K562 (cell line): ENCODE results near the gene TFF2. TPM values are rescaled to one million over a fixed set of nuclear protein-coding genes. Genes with fewer than 3 reads are reported as not detected.

Experiments
- ATAC-seq: fragments of 200-7000 bp; cut with Tn5 transposase; 3 replicates; pipeline ENCODE4 v1.9.1; 2020; ENCODE audit warnings: moderate library complexity
- BruUV-seq: library from RNA; stranded (reverse); fragments of 400-500 nt; replicated peaks from 2 replicates; lab custom pipeline; 2021; lab: Mats Ljungman, UMichigan
- CTCF ChIA-PET: fragments of 300-600 bp; formaldehyde crosslinking; extraction: SDS; loops from one replicate; lab custom pipeline; 2021; ENCODE audit warnings: low intra/inter-chr PET ratio; lab: Yijun Ruan, JAX
- POLR2A ChIA-PET: fragments of 300-600, 350-650 bp; sonication (Branson Sonifier 250); formaldehyde crosslinking; extraction: SDS; loops from one replicate; lab custom pipeline; 2021; ENCODE audit warnings: antibody characterized with exemption, inconsistent platforms; lab: Yijun Ruan, JAX
- DNase-seq, 4 experiments: peaks; one replicate each; pipeline versions ENCODE4 v3.0.0 to v3.0.0-alpha.2; 2011 to 2018; ENCODE audit warnings: low spot score in 3 of 4, mixed read lengths in 3 of 4; ENCODE audit errors: extremely low read depth in 1 of 4
- FAIRE-seq: peaks from 2 replicates; lab custom pipeline; 2011; peaks lifted over from hg19 to GRCh38; lab: Jason Lieb, UNC
- H2AFZ ChIP-seq: 2 replicates; pipeline ENCODE4 v1.6.0; 2011; ENCODE audit warnings: low read depth, low read length, control low read depth, inconsistent platforms
- H3K27ac ChIP-seq: fragments of 200-600 bp; 3 replicates; pipeline ENCODE4 v1.8.0; 2011; ENCODE audit warnings: low read depth, mild to moderate bottlenecking, control low read depth, inconsistent platforms, low read length, moderate library complexity, mixed read lengths; ENCODE audit errors: extremely low read depth
- H3K27me3 ChIP-seq, 2 experiments: fragments of 300-600 bp in 1 of 2; 2 replicates in 1 of 2; 3 replicates in 1 of 2; pipeline versions ENCODE4 v1.6.0 to v1.8.0; 2011; ENCODE audit warnings: inconsistent platforms in 2 of 2, low read length in 2 of 2, mild to moderate bottlenecking in 1 of 2, mixed read lengths in 1 of 2, moderate library complexity in 1 of 2; ENCODE audit not compliant: control insufficient read depth in 2 of 2, insufficient read depth in 2 of 2
- H3K36me3 ChIP-seq: fragments of 300-600 bp; 3 replicates; pipeline ENCODE4 v1.8.0; 2011; ENCODE audit warnings: mild to moderate bottlenecking, low read length, inconsistent platforms; ENCODE audit not compliant: control insufficient read depth, insufficient read depth
- H3K4me1 ChIP-seq, 2 experiments: fragments of 200-600 bp in 1 of 2; replicated peaks in 1 of 2; 2 replicates in 1 of 2; 3 replicates in 1 of 2; pipeline versions ENCODE4 v1.5.1 to v1.8.0; 2011; ENCODE audit warnings: inconsistent platforms in 2 of 2, low read length in 2 of 2, mild to moderate bottlenecking in 1 of 2, mixed read lengths in 1 of 2, moderate library complexity in 1 of 2; ENCODE audit not compliant: control insufficient read depth in 2 of 2, insufficient read depth in 2 of 2
- H3K4me2 ChIP-seq: 2 replicates; pipeline ENCODE4 v1.6.1; 2011; ENCODE audit warnings: low read length, control low read depth, inconsistent platforms, mixed read lengths; ENCODE audit not compliant: insufficient read depth
- H3K4me3 ChIP-seq: fragments of 200-600 bp; sonication (generic), shearing (Covaris generic); 2 replicates; pipeline ENCODE4 v1.5.1; 2016; ENCODE audit warnings: control low read depth, inconsistent platforms
- H3K79me2 ChIP-seq: fragments of 200-600 bp; 3 replicates; pipeline ENCODE4 v1.8.0; 2011; ENCODE audit warnings: low read length, inconsistent platforms; ENCODE audit not compliant: control insufficient read depth, insufficient read depth
- H3K9ac ChIP-seq, 2 experiments: 2 replicates each; pipeline versions ENCODE4 v1.6.0 to v1.6.1; 2011; ENCODE audit warnings: low read depth in 2 of 2, low read length in 2 of 2, control low read depth in 1 of 2, inconsistent platforms in 1 of 2, mild to moderate bottlenecking in 1 of 2, mixed read lengths in 1 of 2; ENCODE audit not compliant: insufficient read depth in 1 of 2
- H3K9me1 ChIP-seq: one replicate; pipeline ENCODE4 v1.6.0; 2011; ENCODE audit warnings: inconsistent platforms, mild to moderate bottlenecking, low read length, moderate library complexity; ENCODE audit not compliant: control insufficient read depth, insufficient read depth
- H3K9me3 ChIP-seq: replicated peaks from 2 replicates; pipeline ENCODE4 v1.5.1; 2011; ENCODE audit warnings: low read depth, low read length, inconsistent platforms; ENCODE audit not compliant: control insufficient read depth, insufficient read depth
- H4K20me1 ChIP-seq: replicated peaks from 2 replicates; pipeline ENCODE4 v1.6.1; 2011; ENCODE audit warnings: low read length, inconsistent platforms, mixed read lengths; ENCODE audit not compliant: control insufficient read depth, insufficient read depth
- AFF4 ChIP-seq: sonication (generic); formaldehyde crosslinking; IDR thresholded peaks from 2 replicates; pipeline ENCODE4 v1.8.0; 2023; ENCODE audit warnings: mild to moderate bottlenecking, missing genetic modification reagents
- CXXC5 ChIP-seq: fragments of 250-450 bp; sonication (Bioruptor Pico); IDR thresholded peaks from 2 replicates; pipeline ENCODE4 v1.8.0; 2022; ENCODE audit warnings: inconsistent platforms, mild to moderate bottlenecking, moderate library complexity
- EP400 ChIP-seq: fragments of 450-650 bp; IDR thresholded peaks from 2 replicates; pipeline ENCODE4 v1.6.1; 2017; ENCODE audit warnings: antibody characterized with exemption, mild to moderate bottlenecking, moderate library complexity
- JUNB ChIP-seq: fragments of 450-650 bp; formaldehyde crosslinking; conservative IDR thresholded peaks from 2 replicates; pipeline ENCODE4 v1.4.0; 2020; ENCODE audit warnings: mild to moderate bottlenecking
- ZNF282 ChIP-seq: sonication (generic); formaldehyde crosslinking; IDR thresholded peaks from 2 replicates; pipeline ENCODE4 v1.8.1; 2023; ENCODE audit warnings: missing genetic modification reagents
- WGBS: fragments of 100-300 bp; shearing (Covaris generic); methylation state at CpG from one replicate; pipeline ENCODE4 v1.1.6; 2016; ENCODE audit warnings: low coverage, mixed read lengths; ENCODE audit not compliant: insufficient coverage; ENCODE audit errors: missing lambda C conversion rate; 5-methylcytosine and 5-hydroxymethylcytosine counted together
- in situ Hi-C: fragments of 300-500 bp; cut with MboI; formaldehyde crosslinking; loops from 4 replicates; pipeline ENCODE4 v1.15.0; 2018; ENCODE audit warnings: inconsistent platforms, mixed read lengths
- intact Hi-C: fragments of 100-400 bp; cut with micrococcal nuclease; formaldehyde crosslinking; loops from 2 replicates; pipeline ENCODE4 v1.14.2; 2022
- polyA plus RNA-seq, 8 experiments: library from polyadenylated mRNA; depleted of rRNA in 4 of 8; stranded (reverse) in 5 of 8; unstranded in 3 of 8; fragments of >200 nt; fragmentation: Nextera tagmentation in 2 of 8; fragmentation: Illumina TruSeq in 1 of 8; extraction: Ambion mirVana in 2 of 8; extraction: Trizol in 1 of 8; gene quantifications; 2 replicates each; pipeline versions ENCODE4 v1.2.1 to v1.2.3, GENCODE V29; 2011 to 2014; ENCODE audit warnings: inconsistent platforms in 1 of 8, missing spikeins in 1 of 8
- total RNA-seq, 7 experiments: library from RNA; depleted of rRNA in 6 of 7; stranded (reverse); fragments of >200 nt in 6 of 7; fragmentation: Illumina TruSeq in 2 of 7; extraction: Trizol in 2 of 7; gene quantifications; 2 replicates each; pipeline versions ENCODE4 v1.2.1 to v1.2.3, GENCODE V29; 2011 to 2021; ENCODE audit warnings: low replicate concordance in 1 of 7

TFF2 gene
- total and polyA plus RNA-seq, 9 of the 15 experiments (the other 6 are each of a cell fraction or from before 2014, with no cell fraction given) = not detected

- no peaks in the 10 kb centered on the region for H3K9me1 ChIP-seq
- H3K4me2 ChIP-seq = no peak overlapping the region
- no peak overlapping the region for H3K4me3 ChIP-seq
- no TSS peak for BruUV-seq
- H3K4me1 ChIP-seq = peaks cover 0 to 15% of the 10 kb centered on the region in 2 experiments; a peak in 2 of 5 replicates
- intact Hi-C loops = no loop called here
- H4K20me1 ChIP-seq = peaks cover 6% of the 10 kb centered on the region
- H3K9me3 ChIP-seq = no peaks in the 10 kb centered on the region
- H3K27me3 ChIP-seq = peaks cover 51 to 79% of the 10 kb centered on the region in 2 experiments
- 0% methylated on average over 7 of the region's 7 CpGs for WGBS
- POLR2A ChIA-PET = interaction anchor here (0.6 to 0.7 kb wide), 2 partner anchors 22 to 127 kb away, joined by 3 read pairs; no protein-coding TSS in a partner anchor
- in situ Hi-C loops = no loop called here
- H3K27ac ChIP-seq = no peak overlapping the region
- FAIRE-seq = no peak
- TF ChIP-seq ZNF282 (no peak), CXXC5 (CRISPR knock-in tag) (no peak), EP400 (no peak), JUNB (no peak), AFF4 (CRISPR knock-in tag) (no peak)
- TF ChIP-seq, all 486 proteins: peak for 0
- H2AFZ ChIP-seq = no peak overlapping the region
- DNase-seq = no peak
- no peak for ATAC-seq
- CTCF ChIA-PET = no interaction called here
- H3K9ac ChIP-seq = no peak overlapping the region
- H3K36me3 ChIP-seq = no peaks in the 10 kb centered on the region
- no peaks in the 10 kb centered on the region for H3K79me2 ChIP-seq
Measured at GRCh38 chr21:42296501-42296900, 54.3 kb downstream of the TFF2 start.

Other genes with a start within 250 kb of the TFF2 start
- gene ABCG1, start 131.9 kb downstream of the TFF2 start, total RNA-seq (2014; rRNA removed) = 0.12 TPM in 1 of 2 replicates, not detected in the other
- gene ABCG1, start 131.9 kb downstream of the TFF2 start, total RNA-seq (2014; rRNA removed; fragmentation: Illumina TruSeq; extraction: Trizol) = not detected in 2 replicates
- 0.04 and 0.08 TPM in 2 replicates for gene ABCG1, start 131.9 kb downstream of the TFF2 start, total RNA-seq (2015; rRNA removed; fragmentation: Illumina TruSeq; extraction: Trizol)
- 0.07 and 0.09 TPM in 2 replicates for gene ABCG1, start 131.9 kb downstream of the TFF2 start, total RNA-seq (2021)
- not detected in 2 replicates for gene ABCG1, start 131.9 kb downstream of the TFF2 start, polyA plus RNA-seq (2011; rRNA removed)
- gene ABCG1, start 131.9 kb downstream of the TFF2 start, polyA plus RNA-seq (2014; fragmentation: Illumina TruSeq; extraction: Trizol) = not detected in 2 replicates
- gene ABCG1, start 131.9 kb downstream of the TFF2 start, polyA plus RNA-seq (2014; fragmentation: Nextera tagmentation; extraction: Ambion mirVana) = not detected
- not detected in 2 replicates for gene ABCG1, start 131.9 kb downstream of the TFF2 start, polyA plus RNA-seq (2014; rRNA removed)
- not detected in 2 replicates for gene TFF3, start 35.6 kb downstream of the TFF2 start, total RNA-seq (2014; rRNA removed)
- not detected in 2 replicates for gene TFF3, start 35.6 kb downstream of the TFF2 start, total RNA-seq (2014; rRNA removed; fragmentation: Illumina TruSeq; extraction: Trizol)
- not detected in 2 replicates for gene TFF3, start 35.6 kb downstream of the TFF2 start, total RNA-seq (2015; rRNA removed; fragmentation: Illumina TruSeq; extraction: Trizol)
- 0.72 and 0.78 TPM in 2 replicates for gene TFF3, start 35.6 kb downstream of the TFF2 start, total RNA-seq (2021)
- 0.07 TPM in 1 of 2 replicates, not detected in the other for gene TFF3, start 35.6 kb downstream of the TFF2 start, polyA plus RNA-seq (2011; rRNA removed)
- gene TFF3, start 35.6 kb downstream of the TFF2 start, polyA plus RNA-seq (2014; fragmentation: Illumina TruSeq; extraction: Trizol) = not detected in 2 replicates
- not detected for gene TFF3, start 35.6 kb downstream of the TFF2 start, polyA plus RNA-seq (2014; fragmentation: Nextera tagmentation; extraction: Ambion mirVana)
- not detected in 2 replicates for gene TFF3, start 35.6 kb downstream of the TFF2 start, polyA plus RNA-seq (2014; rRNA removed)
- not detected in 2 replicates for gene TFF1, start 15.5 kb upstream of the TFF2 start, total RNA-seq (2014; rRNA removed)
- gene TFF1, start 15.5 kb upstream of the TFF2 start, total RNA-seq (2014; rRNA removed; fragmentation: Illumina TruSeq; extraction: Trizol) = not detected in 2 replicates
- not detected in 2 replicates for gene TFF1, start 15.5 kb upstream of the TFF2 start, total RNA-seq (2015; rRNA removed; fragmentation: Illumina TruSeq; extraction: Trizol)
- gene TFF1, start 15.5 kb upstream of the TFF2 start, total RNA-seq (2021) = 0.31 and 0.98 TPM in 2 replicates
- gene TFF1, start 15.5 kb upstream of the TFF2 start, polyA plus RNA-seq (2011; rRNA removed) = not detected in 2 replicates
- not detected in 2 replicates for gene TFF1, start 15.5 kb upstream of the TFF2 start, polyA plus RNA-seq (2014; fragmentation: Illumina TruSeq; extraction: Trizol)
- gene TFF1, start 15.5 kb upstream of the TFF2 start, polyA plus RNA-seq (2014; fragmentation: Nextera tagmentation; extraction: Ambion mirVana) = not detected
- not detected in 2 replicates for gene TFF1, start 15.5 kb upstream of the TFF2 start, polyA plus RNA-seq (2014; rRNA removed)
- gene TMPRSS3, start 45.1 kb upstream of the TFF2 start, total RNA-seq (2014; rRNA removed) = not detected in 2 replicates
- not detected in 2 replicates for gene TMPRSS3, start 45.1 kb upstream of the TFF2 start, total RNA-seq (2014; rRNA removed; fragmentation: Illumina TruSeq; extraction: Trizol)
- not detected in 2 replicates for gene TMPRSS3, start 45.1 kb upstream of the TFF2 start, total RNA-seq (2015; rRNA removed; fragmentation: Illumina TruSeq; extraction: Trizol)
- gene TMPRSS3, start 45.1 kb upstream of the TFF2 start, total RNA-seq (2021) = not detected in 2 replicates
- 0.04 and 0.07 TPM in 2 replicates for gene TMPRSS3, start 45.1 kb upstream of the TFF2 start, polyA plus RNA-seq (2011; rRNA removed)
- gene TMPRSS3, start 45.1 kb upstream of the TFF2 start, polyA plus RNA-seq (2014; fragmentation: Illumina TruSeq; extraction: Trizol) = not detected in 2 replicates
- not detected for gene TMPRSS3, start 45.1 kb upstream of the TFF2 start, polyA plus RNA-seq (2014; fragmentation: Nextera tagmentation; extraction: Ambion mirVana)
- not detected in 2 replicates for gene TMPRSS3, start 45.1 kb upstream of the TFF2 start, polyA plus RNA-seq (2014; rRNA removed)
- gene UBASH3A, start 52.9 kb upstream of the TFF2 start, total RNA-seq (2014; rRNA removed) = 1.4 and 2.9 TPM in 2 replicates
- gene UBASH3A, start 52.9 kb upstream of the TFF2 start, total RNA-seq (2014; rRNA removed; fragmentation: Illumina TruSeq; extraction: Trizol) = 0.35 and 0.47 TPM in 2 replicates
- 0.90 and 1.1 TPM in 2 replicates for gene UBASH3A, start 52.9 kb upstream of the TFF2 start, total RNA-seq (2015; rRNA removed; fragmentation: Illumina TruSeq; extraction: Trizol)
- 1.5 and 1.8 TPM in 2 replicates for gene UBASH3A, start 52.9 kb upstream of the TFF2 start, total RNA-seq (2021)
- 1.4 and 4.4 TPM in 2 replicates for gene UBASH3A, start 52.9 kb upstream of the TFF2 start, polyA plus RNA-seq (2011; rRNA removed)
- 1.1 and 1.4 TPM in 2 replicates for gene UBASH3A, start 52.9 kb upstream of the TFF2 start, polyA plus RNA-seq (2014; fragmentation: Illumina TruSeq; extraction: Trizol)
- gene UBASH3A, start 52.9 kb upstream of the TFF2 start, polyA plus RNA-seq (2014; fragmentation: Nextera tagmentation; extraction: Ambion mirVana) = under 1 TPM; 0.23 to 0.25 TPM
- 1.0 and 1.4 TPM in 2 replicates for gene UBASH3A, start 52.9 kb upstream of the TFF2 start, polyA plus RNA-seq (2014; rRNA removed)
- gene RSPH1, start 145.2 kb upstream of the TFF2 start, total RNA-seq (2014; rRNA removed) = not detected in 2 replicates
- not detected in 2 replicates for gene RSPH1, start 145.2 kb upstream of the TFF2 start, total RNA-seq (2014; rRNA removed; fragmentation: Illumina TruSeq; extraction: Trizol)
- not detected in 2 replicates for gene RSPH1, start 145.2 kb upstream of the TFF2 start, total RNA-seq (2015; rRNA removed; fragmentation: Illumina TruSeq; extraction: Trizol)
- gene RSPH1, start 145.2 kb upstream of the TFF2 start, total RNA-seq (2021) = not detected in 2 replicates
- gene RSPH1, start 145.2 kb upstream of the TFF2 start, polyA plus RNA-seq (2011; rRNA removed) = 0.17 TPM in 1 of 2 replicates, not detected in the other
- not detected in 2 replicates for gene RSPH1, start 145.2 kb upstream of the TFF2 start, polyA plus RNA-seq (2014; fragmentation: Illumina TruSeq; extraction: Trizol)
- not detected for gene RSPH1, start 145.2 kb upstream of the TFF2 start, polyA plus RNA-seq (2014; fragmentation: Nextera tagmentation; extraction: Ambion mirVana)
- not detected in 2 replicates for gene RSPH1, start 145.2 kb upstream of the TFF2 start, polyA plus RNA-seq (2014; rRNA removed)
- gene SLC37A1, start 162.9 kb upstream of the TFF2 start, total RNA-seq (2014; rRNA removed) = 0.33 and 1.4 TPM in 2 replicates
- 0.10 and 0.15 TPM in 2 replicates for gene SLC37A1, start 162.9 kb upstream of the TFF2 start, total RNA-seq (2014; rRNA removed; fragmentation: Illumina TruSeq; extraction: Trizol)
- gene SLC37A1, start 162.9 kb upstream of the TFF2 start, total RNA-seq (2015; rRNA removed; fragmentation: Illumina TruSeq; extraction: Trizol) = 0.40 and 0.79 TPM in 2 replicates
- 0.40 and 0.60 TPM in 2 replicates for gene SLC37A1, start 162.9 kb upstream of the TFF2 start, total RNA-seq (2021)
- 3.4 and 4.5 TPM in 2 replicates for gene SLC37A1, start 162.9 kb upstream of the TFF2 start, polyA plus RNA-seq (2011; rRNA removed)
- 0.45 and 0.65 TPM in 2 replicates for gene SLC37A1, start 162.9 kb upstream of the TFF2 start, polyA plus RNA-seq (2014; fragmentation: Illumina TruSeq; extraction: Trizol)
- under 1 TPM; 0.06 to 0.20 TPM for gene SLC37A1, start 162.9 kb upstream of the TFF2 start, polyA plus RNA-seq (2014; fragmentation: Nextera tagmentation; extraction: Ambion mirVana)
- gene SLC37A1, start 162.9 kb upstream of the TFF2 start, polyA plus RNA-seq (2014; rRNA removed) = 0.09 and 0.24 TPM in 2 replicates